IPS-18c (cell line): ENCODE results near the gene SDF4.
A peak's percentile ranks its signal among the peaks of the same experiment; 100 is the strongest.

ENCODE experiments used
- H3K4me3 ChIP-seq: 2 replicates; pipeline ENCODE4 v1.7.0; 2013; ENCODE audit warnings: low read depth, mild to moderate bottlenecking, low read length, moderate library complexity; ENCODE audit not compliant: insufficient read depth
- H3K9me3 ChIP-seq: one replicate; pipeline ENCODE4 v1.6.1; 2013; ENCODE audit warnings: mild to moderate bottlenecking, low read length, moderate library complexity; ENCODE audit not compliant: control insufficient read depth, insufficient read depth

SDF4 gene

GRCh38 chr1:1211541-1212441 lies 20.0 kb downstream of the SDF4 start:
- H3K4me3 ChIP-seq: no peak overlapping the region
- H3K9me3 ChIP-seq: no peaks in the 10 kb centered on the region

GRCh38 chr1:1210726-1211540 lies 20.9 kb downstream of the SDF4 start:
- H3K9me3 ChIP-seq: no peaks in the 10 kb centered on the region
- no peak overlapping the region for H3K4me3 ChIP-seq

DNA sequence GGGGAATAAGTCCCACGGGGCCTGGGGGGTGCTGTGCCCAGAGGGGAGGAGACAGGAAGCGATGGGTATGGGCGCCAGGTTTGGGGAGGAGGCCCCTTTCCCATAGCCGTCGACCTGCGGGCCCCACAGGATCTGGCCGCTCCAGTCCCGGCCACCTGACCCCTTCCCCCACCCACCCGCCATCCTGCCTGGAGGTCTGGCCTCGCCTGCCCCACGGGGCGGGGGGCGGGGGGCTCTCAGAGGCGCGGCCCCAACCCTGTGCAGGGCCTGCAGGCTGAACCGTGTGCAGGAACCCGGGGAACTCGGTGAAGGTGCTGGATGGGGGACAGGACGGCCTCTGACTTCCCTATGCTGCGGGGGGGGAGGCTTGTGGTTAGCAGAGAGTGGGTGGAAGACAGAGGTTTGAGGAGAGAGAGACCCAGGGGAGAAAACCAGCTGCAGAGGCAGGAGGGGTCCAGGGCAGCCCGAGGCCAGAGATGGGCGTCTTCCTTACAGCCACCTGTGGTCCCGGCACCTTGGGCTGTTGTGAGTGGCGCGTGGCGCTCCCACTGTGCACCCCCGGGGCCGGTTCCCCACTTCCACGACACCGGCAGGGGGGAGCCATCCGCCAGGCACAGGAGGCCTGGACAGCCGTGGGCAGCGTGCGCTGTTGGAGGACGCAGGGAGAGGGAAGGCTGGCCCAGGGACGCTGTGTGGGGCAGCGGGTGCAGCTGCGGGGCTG lies 22.9 kb downstream of the SDF4 start:
- Histone ChIP-seq H3K9me3 (no peaks in the 10 kb centered on the region), H3K4me3 (no peak overlapping the region)

GRCh38 chr1:1207571-1207892 lies 24.3 kb downstream of the SDF4 start:
- Histone ChIP-seq H3K9me3 (no peaks in the 10 kb centered on the region), H3K4me3 (no peak overlapping the region)

DNA sequence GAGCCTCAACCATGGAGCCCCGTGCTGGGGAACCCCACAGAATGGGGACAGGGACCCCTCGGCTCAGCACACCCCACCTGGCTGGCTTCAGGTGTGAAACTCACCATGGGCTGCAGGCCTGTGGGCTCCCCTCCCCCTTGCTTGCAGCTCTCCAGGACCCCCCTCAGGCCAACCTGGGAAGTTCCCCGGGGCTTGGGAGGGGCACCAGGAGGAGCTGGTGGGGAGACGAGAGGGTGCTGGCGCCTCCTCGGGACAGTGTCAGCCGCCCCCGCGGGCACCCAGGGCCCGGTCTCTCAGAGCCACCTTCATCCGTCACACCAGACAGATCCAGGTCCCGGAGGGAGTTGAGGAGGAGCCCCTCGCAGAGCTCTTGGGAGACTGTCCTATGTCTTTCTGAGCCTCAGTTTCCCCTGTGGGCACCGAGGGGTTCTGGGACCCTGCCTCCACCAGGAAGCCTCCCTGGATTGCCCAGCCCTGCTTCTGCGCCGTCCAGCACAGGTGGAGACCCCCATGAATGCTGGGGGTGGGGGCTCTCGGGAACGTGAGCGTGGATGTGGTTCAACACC lies 24.8 kb downstream of the SDF4 start:
- Histone ChIP-seq H3K9me3 (no peaks in the 10 kb centered on the region), H3K4me3 (no peak overlapping the region)

- Histone ChIP-seq H3K4me3 (peak within 1 kb of the TSS; percentile 24; the same call in 1 of the 2 replicates), H3K9me3 (no peaks in the 10 kb centered on the region)
Observed at GRCh38 chr1:1206376-1206965, 25.3 kb downstream of the SDF4 start, which contains the start of gene TNFRSF18. Gene TNFRSF18, minus strand, starts transcription at chr1:1206592. Its CDS starts 21 bp downstream, at chr1:1206571.

GRCh38 chr1:1205769-1206375 lies 25.9 kb downstream of the SDF4 start:
- Histone ChIP-seq H3K4me3 (peak overlapping the region; percentile 24; the same call in 1 of the 2 replicates), H3K9me3 (no peaks in the 10 kb centered on the region)

- no peaks in the 10 kb centered on the region for H3K9me3 ChIP-seq
- no peak overlapping the region for H3K4me3 ChIP-seq
Observed at GRCh38 chr1:1204998-1205768, 26.6 kb downstream of the SDF4 start.

DNA sequence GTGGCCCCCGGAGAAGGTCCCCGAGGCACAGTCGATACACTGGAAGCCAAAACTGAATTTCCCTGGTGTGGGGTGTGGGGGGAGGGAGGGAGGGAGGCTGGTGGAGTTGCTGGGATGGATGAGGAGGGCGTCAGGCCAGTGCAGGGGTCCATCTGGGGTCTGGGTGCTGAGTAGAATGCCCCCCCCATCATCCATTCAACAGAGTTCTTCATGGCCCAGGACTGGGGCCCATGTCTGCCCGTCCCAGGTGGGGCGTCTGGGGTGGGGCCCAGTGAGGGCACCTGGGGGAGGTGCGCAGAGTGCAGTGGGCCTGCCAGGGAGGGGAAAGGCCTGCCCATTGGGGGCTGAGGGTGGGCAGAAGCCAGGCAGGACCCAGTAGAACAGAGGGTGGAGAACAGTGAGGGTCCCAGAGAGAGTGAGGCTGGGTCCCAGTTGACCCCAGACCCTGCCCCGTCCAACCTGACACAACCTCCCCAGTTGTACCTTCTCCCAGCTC lies 27.3 kb downstream of the SDF4 start:
- no peaks in the 10 kb centered on the region for H3K9me3 ChIP-seq

GRCh38 chr1:1203561-1204424 lies 28.0 kb downstream of the SDF4 start:
- H3K9me3 ChIP-seq: no peaks in the 10 kb centered on the region
- no peak overlapping the region for H3K4me3 ChIP-seq

More for the DNA sequence above, 27.3 kb downstream of the SDF4 start:
- no peak overlapping the region for H3K4me3 ChIP-seq

DNA sequence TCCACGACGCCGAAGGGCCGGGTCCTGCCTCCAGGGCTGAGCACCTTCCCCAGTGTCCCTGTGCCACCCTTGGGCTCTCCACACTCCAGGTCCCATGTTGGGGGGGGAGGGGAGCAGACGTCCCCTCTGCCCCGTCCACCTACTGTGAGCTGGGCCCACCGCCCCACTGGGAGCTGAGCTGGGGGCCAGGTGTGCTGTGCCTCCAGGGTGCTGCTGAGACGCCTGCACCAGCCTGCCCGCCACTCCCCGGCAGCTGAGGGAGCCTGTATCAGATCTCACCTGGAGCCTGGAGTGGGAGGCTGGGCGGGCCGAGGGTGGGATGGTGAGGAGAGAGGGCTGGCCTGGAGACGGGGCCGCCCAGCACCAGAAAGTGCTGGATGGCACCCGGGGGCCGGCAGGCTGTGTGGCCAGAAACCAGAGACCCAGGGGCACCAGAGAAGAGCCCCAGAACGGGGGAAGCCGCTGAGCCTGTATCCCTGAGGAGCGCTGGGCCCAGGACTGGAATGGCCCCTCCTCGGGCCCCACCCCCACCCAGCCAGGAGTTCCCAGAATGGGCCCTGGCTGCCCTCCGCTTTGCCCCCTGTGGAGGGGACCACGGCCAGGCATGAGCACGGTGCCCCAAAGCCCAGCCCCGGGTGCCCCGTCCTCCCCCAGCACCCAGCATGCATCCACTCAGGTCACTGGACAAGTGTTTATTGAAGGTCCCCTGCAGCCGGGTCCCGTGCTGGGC lies 28.8 kb downstream of the SDF4 start:
- H3K4me3 ChIP-seq: no peak overlapping the region
- no peaks in the 10 kb centered on the region for H3K9me3 ChIP-seq

DNA sequence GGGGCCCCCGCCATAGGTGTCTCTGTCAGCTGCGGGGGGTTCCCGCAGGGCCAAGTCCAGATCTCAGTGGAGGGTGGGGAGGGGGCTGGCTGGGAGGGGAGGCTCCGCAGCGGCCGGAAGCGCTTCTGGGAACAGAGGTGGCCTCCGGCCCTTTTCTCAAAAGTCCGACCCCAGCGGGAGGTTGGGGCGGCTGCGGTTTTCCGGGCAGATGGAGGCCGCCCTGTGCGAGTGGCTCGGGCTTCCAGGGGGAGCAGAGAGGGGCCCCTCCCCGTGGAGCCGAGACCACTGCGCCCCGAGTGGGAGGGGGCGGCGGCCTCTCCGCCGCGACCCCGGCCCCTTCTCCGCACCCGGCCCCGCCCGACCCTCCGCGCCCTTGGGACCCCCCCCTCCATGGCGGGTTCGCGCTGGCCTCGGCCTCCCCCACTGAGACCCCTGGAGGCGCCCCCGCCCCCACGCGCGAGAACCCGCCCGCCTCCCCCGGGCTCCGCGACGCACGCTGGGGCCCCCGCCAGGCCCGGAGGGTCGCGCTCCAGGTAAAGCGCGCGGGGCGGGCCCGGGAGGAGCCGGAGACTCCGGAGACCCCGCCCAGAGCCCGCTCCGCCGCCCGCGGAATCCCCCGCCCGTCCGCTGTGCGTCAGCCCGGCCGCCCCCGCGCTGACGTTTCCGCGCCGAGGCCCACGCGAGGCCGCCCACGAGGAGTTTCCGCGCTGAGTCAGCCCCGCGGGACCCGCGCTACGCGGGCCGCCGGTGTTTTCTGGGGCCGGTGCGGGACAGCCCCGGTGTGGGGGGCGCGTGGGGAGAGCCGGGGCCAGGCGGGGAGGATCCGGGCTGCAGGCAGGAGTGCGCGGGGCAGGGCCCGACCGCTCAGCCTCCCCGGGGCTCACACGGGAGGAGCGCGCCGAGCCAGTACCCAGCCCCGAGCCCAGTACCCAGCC lies 30.7 kb downstream of the SDF4 start:
- H3K9me3 ChIP-seq: no peaks in the 10 kb centered on the region
- H3K4me3 ChIP-seq: peak overlapping the region; percentile 51; the same call in 1 of the 2 replicates
